Measurements from ENCODE around the gene FAM174B.

FAM174B gene

GRCh38 chr15:92638709-92639365, 16.7 kb downstream of the FAM174B start:
- no peak for DNase-seq (ENCODE audit: low read depth)

- DNase-seq (ENCODE audit: low read depth): no peak
Observed at GRCh38 chr15:92638291-92638708, 17.3 kb downstream of the FAM174B start.

- DNase-seq (ENCODE audit: low read depth): no peak
Observed at GRCh38 chr15:92637626-92638025, 17.9 kb downstream of the FAM174B start.

- DNase-seq (ENCODE audit: low read depth): no peak
Observed at GRCh38 chr15:92636908-92637481, 18.6 kb downstream of the FAM174B start.

- DNase-seq (ENCODE audit: low read depth): no peak
Observed at GRCh38 chr15:92636401-92636907, 19.1 kb downstream of the FAM174B start.

- no peak for DNase-seq (ENCODE audit: low read depth)
Observed at GRCh38 chr15:92634671-92635201, 20.8 kb downstream of the FAM174B start.

GRCh38 chr15:92634060-92634459, 21.5 kb downstream of the FAM174B start:
- no peak for DNase-seq (ENCODE audit: low read depth)

GRCh38 chr15:92633418-92633817, 22.2 kb downstream of the FAM174B start:
- no peak for DNase-seq (ENCODE audit: low read depth)

- no peak for DNase-seq (ENCODE audit: low read depth)
Observed at GRCh38 chr15:92633001-92633400, 22.6 kb downstream of the FAM174B start.

GRCh38 chr15:92631721-92632120, 23.9 kb downstream of the FAM174B start:
- DNase-seq (ENCODE audit: low read depth): no peak

GRCh38 chr15:92629975-92630626, 25.5 kb downstream of the FAM174B start:
- no peak for DNase-seq (ENCODE audit: low read depth)

GRCh38 chr15:92629276-92629974, 26.1 kb downstream of the FAM174B start:
- no peak for DNase-seq (ENCODE audit: low read depth)

- no peak for DNase-seq (ENCODE audit: low read depth)
Observed at GRCh38 chr15:92627014-92627413, 28.6 kb downstream of the FAM174B start.

- no peak for DNase-seq (ENCODE audit: low read depth)
Observed at GRCh38 chr15:92625251-92625980, 30.2 kb downstream of the FAM174B start.

GRCh38 chr15:92624401-92624991, 31.1 kb downstream of the FAM174B start:
- no peak for DNase-seq (ENCODE audit: low read depth)

- DNase-seq (ENCODE audit: low read depth): no peak
Observed at GRCh38 chr15:92623435-92623834, 32.1 kb downstream of the FAM174B start.

GRCh38 chr15:92621972-92622533, 33.5 kb downstream of the FAM174B start:
- no peak for DNase-seq (ENCODE audit: low read depth)

- no peak for DNase-seq (ENCODE audit: low read depth)
Observed at GRCh38 chr15:92620991-92621390, 34.6 kb downstream of the FAM174B start.

GRCh38 chr15:92619145-92620101, 36.2 kb downstream of the FAM174B start:
- no peak for DNase-seq (ENCODE audit: low read depth)

Data from T follicular helper cell (primary cell).